NCI-H2196 treated with DMSO at 0.1 percent for 48 hours (cell line): ENCODE results near the gene KRTAP5-3.

Source experiments
- DNase-seq: peaks from one replicate; lab custom pipeline; 2025; ENCODE audit not compliant: unreplicated experiment; lab: John Stamatoyannopoulos, UW

Gene KRTAP5-3

GRCh38 chr11:1566381-1567051 lies 41.7 kb downstream of the KRTAP5-3 start:
- DNase-seq = no peak

- no peak for DNase-seq
Observed at GRCh38 chr11:1565904-1566247, 42.4 kb downstream of the KRTAP5-3 start.

GRCh38 chr11:1565173-1565903 lies 42.9 kb downstream of the KRTAP5-3 start:
- DNase-seq = no peak

GRCh38 chr11:1564535-1565172 lies 43.6 kb downstream of the KRTAP5-3 start:
- DNase-seq = peak; percentile 25

- no peak for DNase-seq
Observed at GRCh38 chr11:1563697-1564534, 44.3 kb downstream of the KRTAP5-3 start.

- no peak for DNase-seq
Observed at GRCh38 chr11:1563149-1563638, 45.1 kb downstream of the KRTAP5-3 start.

- no peak for DNase-seq
Observed at GRCh38 chr11:1562469-1563148, 45.7 kb downstream of the KRTAP5-3 start.

- no peak for DNase-seq
Observed at GRCh38 chr11:1561955-1562354, 46.3 kb downstream of the KRTAP5-3 start.

GRCh38 chr11:1561266-1561665 lies 47.0 kb downstream of the KRTAP5-3 start:
- DNase-seq = no peak

GRCh38 chr11:1560649-1561251 lies 47.5 kb downstream of the KRTAP5-3 start:
- no peak for DNase-seq

GRCh38 chr11:1560002-1560648 lies 48.1 kb downstream of the KRTAP5-3 start:
- no peak for DNase-seq

GRCh38 chr11:1559111-1559951 lies 48.9 kb downstream of the KRTAP5-3 start:
- DNase-seq = peak; percentile 91

- DNase-seq = no peak
Observed at GRCh38 chr11:1558775-1559110, 49.5 kb downstream of the KRTAP5-3 start.

- DNase-seq = no peak
Observed at GRCh38 chr11:1557904-1558774, 50.1 kb downstream of the KRTAP5-3 start.
